ENCODE results near the gene PLA2G2C. TPM values are rescaled to one million over a fixed set of nuclear protein-coding genes. Genes with fewer than 3 reads are reported as not detected.

Gene PLA2G2C
- total RNA-seq, 1 experiment from 2014 or later: not detected

DNA sequence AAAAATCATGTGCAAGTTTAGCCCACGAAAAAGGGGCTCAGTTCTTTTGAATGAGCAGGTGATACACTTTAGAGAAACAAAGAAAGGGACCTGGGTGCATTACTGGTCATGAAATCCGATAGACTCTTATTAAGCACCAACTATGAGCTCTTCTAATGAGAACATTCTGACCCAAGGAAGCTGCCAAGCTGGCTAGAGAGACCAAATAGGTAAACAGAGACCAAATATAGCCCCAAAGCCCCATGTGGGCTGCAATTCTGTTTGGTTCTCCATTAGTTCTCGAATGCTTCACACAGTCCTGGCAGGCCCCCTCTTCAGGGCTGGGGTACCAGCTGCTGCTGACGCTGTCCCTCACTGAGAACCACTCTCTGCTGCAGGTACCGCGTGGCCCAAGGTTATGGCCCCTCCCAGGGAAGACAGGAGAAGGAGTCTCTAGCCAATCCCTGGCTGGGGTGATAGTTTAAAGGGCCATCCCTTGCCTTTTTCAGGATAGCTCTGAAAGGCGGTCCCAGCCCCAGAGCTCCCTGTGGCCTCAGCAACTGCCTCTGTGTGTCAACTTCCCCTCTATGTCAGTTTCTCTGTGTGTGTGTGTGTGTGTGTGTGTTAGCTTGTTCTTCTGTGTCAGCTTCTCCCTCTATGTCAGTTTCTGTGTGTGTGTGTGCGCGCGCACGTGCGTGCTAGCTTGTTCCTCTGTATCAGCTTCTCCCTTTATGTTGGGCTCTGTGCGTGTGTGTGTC, 7.5 kb downstream of the PLA2G2C start (continued):
- TF ChIP-seq AFF4 (CRISPR knock-in tag; IDR thresholded peaks at IDR 0.05; ENCODE audit: borderline replicate concordance) (no peak), SMAD3 (CRISPR knock-in tag; IDR thresholded peaks at IDR 0.05; ENCODE audit: borderline replicate concordance) (no peak), ZNF396 (CRISPR knock-in tag; IDR thresholded peaks at IDR 0.05; ENCODE audit: borderline replicate concordance) (no peak), SMAD4 (CRISPR knock-in tag; IDR thresholded peaks at IDR 0.05) (no peak)

GRCh38 chr1:20174937-20175666, 11.2 kb downstream of the PLA2G2C start:
- ChIA-PET POLR2A (no interaction called here), CTCF (interaction anchor here (0.6 to 1.7 kb wide), 2 partner anchors 55 to 187 kb away, joined by 3 to 5 read pairs; no protein-coding TSS in a partner anchor)
- H3K36me3 Mint-ChIP-seq: no peaks in the 10 kb centered on the region
- H3K27ac Mint-ChIP-seq: no peak overlapping the region
- peaks cover 10% of the 10 kb centered on the region for H3K9me3 Mint-ChIP-seq
- no peak for DNase-seq (ENCODE audit: low spot score)
- H3K27me3 Mint-ChIP-seq (ENCODE audit: low read depth): peaks cover 20% of the 10 kb centered on the region
- no peak overlapping the region for H3K4me3 Mint-ChIP-seq
- TF ChIP-seq ETV6 (CRISPR knock-in tag; IDR thresholded peaks at IDR 0.05) (no peak), JUN (CRISPR knock-in tag; IDR thresholded peaks at IDR 0.05) (no peak), ZNF671 (CRISPR knock-in tag; IDR thresholded peaks at IDR 0.05) (no peak), JAZF1 (CRISPR knock-in tag; IDR thresholded peaks at IDR 0.05) (no peak), ATF1 (CRISPR knock-in tag; IDR thresholded peaks at IDR 0.05) (no peak), NR2C2 (CRISPR knock-in tag; IDR thresholded peaks at IDR 0.05) (no peak), CBFB (CRISPR knock-in tag; IDR thresholded peaks at IDR 0.05; ENCODE audit: low read depth) (no peak), ZNF416 (CRISPR knock-in tag; IDR thresholded peaks at IDR 0.05) (no peak), CREB1 (CRISPR knock-in tag; IDR thresholded peaks at IDR 0.05) (no peak), ZNF232 (CRISPR knock-in tag; IDR thresholded peaks at IDR 0.05) (no peak), TCF7 (CRISPR knock-in tag; IDR thresholded peaks at IDR 0.05; ENCODE audit: low read depth) (no peak), MXD4 (CRISPR knock-in tag; IDR thresholded peaks at IDR 0.05; ENCODE audit: borderline replicate concordance) (no peak)
- TF ChIP-seq, protein P1, sequence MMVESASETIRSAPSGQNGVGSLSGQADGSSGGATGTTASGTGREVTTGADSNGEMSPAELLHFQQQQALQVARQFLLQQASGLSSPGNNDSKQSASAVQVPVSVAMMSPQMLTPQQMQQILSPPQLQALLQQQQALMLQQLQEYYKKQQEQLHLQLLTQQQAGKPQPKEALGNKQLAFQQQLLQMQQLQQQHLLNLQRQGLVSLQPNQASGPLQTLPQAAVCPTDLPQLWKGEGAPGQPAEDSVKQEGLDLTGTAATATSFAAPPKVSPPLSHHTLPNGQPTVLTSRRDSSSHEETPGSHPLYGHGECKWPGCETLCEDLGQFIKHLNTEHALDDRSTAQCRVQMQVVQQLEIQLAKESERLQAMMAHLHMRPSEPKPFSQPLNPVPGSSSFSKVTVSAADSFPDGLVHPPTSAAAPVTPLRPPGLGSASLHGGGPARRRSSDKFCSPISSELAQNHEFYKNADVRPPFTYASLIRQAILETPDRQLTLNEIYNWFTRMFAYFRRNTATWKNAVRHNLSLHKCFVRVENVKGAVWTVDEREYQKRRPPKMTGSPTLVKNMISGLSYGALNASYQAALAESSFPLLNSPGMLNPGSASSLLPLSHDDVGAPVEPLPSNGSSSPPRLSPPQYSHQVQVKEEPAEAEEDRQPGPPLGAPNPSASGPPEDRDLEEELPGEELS (CRISPR knock-in tag; IDR thresholded peaks at IDR 0.05): no peak
- TF ChIP-seq, protein P2, sequence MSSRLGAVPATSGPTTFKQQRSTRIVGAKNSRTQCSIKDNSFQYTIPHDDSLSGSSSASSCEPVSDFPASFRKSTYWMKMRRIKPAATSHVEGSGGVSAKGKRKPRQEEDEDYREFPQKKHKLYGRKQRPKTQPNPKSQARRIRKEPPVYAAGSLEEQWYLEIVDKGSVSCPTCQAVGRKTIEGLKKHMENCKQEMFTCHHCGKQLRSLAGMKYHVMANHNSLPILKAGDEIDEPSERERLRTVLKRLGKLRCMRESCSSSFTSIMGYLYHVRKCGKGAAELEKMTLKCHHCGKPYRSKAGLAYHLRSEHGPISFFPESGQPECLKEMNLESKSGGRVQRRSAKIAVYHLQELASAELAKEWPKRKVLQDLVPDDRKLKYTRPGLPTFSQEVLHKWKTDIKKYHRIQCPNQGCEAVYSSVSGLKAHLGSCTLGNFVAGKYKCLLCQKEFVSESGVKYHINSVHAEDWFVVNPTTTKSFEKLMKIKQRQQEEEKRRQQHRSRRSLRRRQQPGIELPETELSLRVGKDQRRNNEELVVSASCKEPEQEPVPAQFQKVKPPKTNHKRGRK (CRISPR knock-in tag; IDR thresholded peaks at IDR 0.05; ENCODE audit: borderline replicate concordance): no peak
- TF ChIP-seq, protein P3, sequence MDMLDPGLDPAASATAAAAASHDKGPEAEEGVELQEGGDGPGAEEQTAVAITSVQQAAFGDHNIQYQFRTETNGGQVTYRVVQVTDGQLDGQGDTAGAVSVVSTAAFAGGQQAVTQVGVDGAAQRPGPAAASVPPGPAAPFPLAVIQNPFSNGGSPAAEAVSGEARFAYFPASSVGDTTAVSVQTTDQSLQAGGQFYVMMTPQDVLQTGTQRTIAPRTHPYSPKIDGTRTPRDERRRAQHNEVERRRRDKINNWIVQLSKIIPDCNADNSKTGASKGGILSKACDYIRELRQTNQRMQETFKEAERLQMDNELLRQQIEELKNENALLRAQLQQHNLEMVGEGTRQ (CRISPR knock-in tag; IDR thresholded peaks at IDR 0.05): no peak
- TF ChIP-seq, protein P4, sequence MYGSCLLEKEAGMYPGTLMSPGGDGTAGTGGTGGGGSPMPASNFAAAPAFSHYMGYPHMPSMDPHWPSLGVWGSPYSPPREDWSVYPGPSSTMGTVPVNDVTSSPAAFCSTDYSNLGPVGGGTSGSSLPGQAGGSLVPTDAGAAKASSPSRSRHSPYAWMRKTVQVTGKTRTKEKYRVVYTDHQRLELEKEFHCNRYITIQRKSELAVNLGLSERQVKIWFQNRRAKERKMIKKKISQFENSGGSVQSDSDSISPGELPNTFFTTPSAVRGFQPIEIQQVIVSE (CRISPR knock-in tag; IDR thresholded peaks at IDR 0.05; ENCODE audit: borderline replicate concordance): no peak
- no peak for ATAC-seq
- H3K4me1 Mint-ChIP-seq: peaks cover 6% of the 10 kb centered on the region; the same call in 1 of the 2 replicates

Data from WTC11 (cell line).